HepG2 (cell line): ENCODE measurements around the gene TGM2. TPM values are rescaled to one million over a fixed set of nuclear protein-coding genes. Genes with fewer than 3 reads are reported as not detected.

Experiments
- CBX1 ChIP-seq: IDR thresholded peaks from one replicate; pipeline ENCODE4 v1.6.1; 2016; ENCODE audit warnings: antibody characterized with exemption, low read depth
- FOSL1 ChIP-seq: sonication (generic); formaldehyde crosslinking; IDR thresholded peaks from 2 replicates; pipeline ENCODE4 v1.9.0; 2021; ENCODE audit warnings: missing genetic modification reagents, borderline replicate concordance
- FOXP1 ChIP-seq, 2 experiments: fragments of 450-650 bp in 1 of 2; IDR thresholded peaks; 2 replicates each; pipeline ENCODE4 v1.6.1; 2017 to 2018; ENCODE audit warnings: antibody characterized with exemption in 1 of 2
- SKI ChIP-seq: fragments of 450-650 bp; IDR thresholded peaks from one replicate; pipeline ENCODE4 v1.6.1; 2018; ENCODE audit warnings: mild to moderate bottlenecking; ENCODE audit not compliant: partially characterized antibody
- XRCC5 ChIP-seq: fragments of 200-400 bp; formaldehyde crosslinking; optimal IDR thresholded peaks from 2 replicates; pipeline ENCODE3; 2017; ENCODE audit warnings: mild to moderate bottlenecking, low read length
- ZNF101 ChIP-seq: sonication (generic); formaldehyde crosslinking; IDR thresholded peaks from 2 replicates; pipeline ENCODE4 v1.4.0; 2020; ENCODE audit warnings: mild to moderate bottlenecking, low read depth, missing genetic modification reagents, borderline replicate concordance
- ZNF33B ChIP-seq: sonication (generic); formaldehyde crosslinking; IDR thresholded peaks from 2 replicates; pipeline ENCODE4 v1.5.1; 2020; ENCODE audit warnings: mild to moderate bottlenecking, missing genetic modification reagents
- ZNF704 ChIP-seq: sonication (generic); formaldehyde crosslinking; IDR thresholded peaks from 2 replicates; pipeline ENCODE4 v1.8.1; 2023; ENCODE audit warnings: mild to moderate bottlenecking, inconsistent platforms, moderate library complexity, missing genetic modification reagents, borderline replicate concordance
- polyA plus RNA-seq, 8 experiments: library from polyadenylated mRNA; depleted of rRNA in 3 of 8; stranded (reverse) in 7 of 8; unstranded in 1 of 8; fragments of >200 nt; fragmentation: Illumina TruSeq in 4 of 8; extraction: Trizol in 4 of 8; gene quantifications; 2 replicates each; pipeline versions ENCODE4 v1.2.1 to v1.2.3, GENCODE V29; 2011 to 2016; ENCODE audit warnings: low read depth in 4 of 8, missing spikeins in 1 of 8, mixed read lengths in 1 of 8; ENCODE audit not compliant: insufficient read depth in 1 of 8
- total RNA-seq, 5 experiments: library from RNA; depleted of rRNA; stranded (reverse); fragments of >200 nt; fragmentation: Illumina TruSeq; extraction: Trizol; gene quantifications; 2 replicates each; pipeline ENCODE4 v1.2.3, GENCODE V29; 2016; ENCODE audit warnings: low read depth in 1 of 5
- TF ChIP-seq, protein P1 (sequence below): sonication (generic); formaldehyde crosslinking; IDR thresholded peaks from 2 replicates; pipeline ENCODE4 v1.5.0; 2020; ENCODE audit warnings: missing genetic modification reagents
- TF ChIP-seq, protein P2 (sequence below): sonication (generic); formaldehyde crosslinking; IDR thresholded peaks from 2 replicates; pipeline ENCODE4 v1.9.0; 2022; ENCODE audit warnings: low read depth, missing genetic modification reagents
- TF ChIP-seq, protein P3 (sequence below), 2 experiments: IDR thresholded peaks; 2 replicates each; pipeline ENCODE4 v1.6.1; 2011 to 2012; ENCODE audit warnings: low read length in 2 of 2, borderline replicate concordance in 1 of 2, low read depth in 1 of 2, mild to moderate bottlenecking in 1 of 2, moderate library complexity in 1 of 2
- TF ChIP-seq, protein P4 (sequence below): sonication (generic); formaldehyde crosslinking; IDR thresholded peaks from 2 replicates; pipeline ENCODE4 v1.4.0; 2020; ENCODE audit warnings: missing genetic modification reagents, borderline replicate concordance

Gene TGM2
- total and polyA plus RNA-seq, 2 of the 13 experiments (the other 11 are each of a cell fraction or from before 2014, with no cell fraction given), result 4.2 to 46.4 TPM

DNA sequence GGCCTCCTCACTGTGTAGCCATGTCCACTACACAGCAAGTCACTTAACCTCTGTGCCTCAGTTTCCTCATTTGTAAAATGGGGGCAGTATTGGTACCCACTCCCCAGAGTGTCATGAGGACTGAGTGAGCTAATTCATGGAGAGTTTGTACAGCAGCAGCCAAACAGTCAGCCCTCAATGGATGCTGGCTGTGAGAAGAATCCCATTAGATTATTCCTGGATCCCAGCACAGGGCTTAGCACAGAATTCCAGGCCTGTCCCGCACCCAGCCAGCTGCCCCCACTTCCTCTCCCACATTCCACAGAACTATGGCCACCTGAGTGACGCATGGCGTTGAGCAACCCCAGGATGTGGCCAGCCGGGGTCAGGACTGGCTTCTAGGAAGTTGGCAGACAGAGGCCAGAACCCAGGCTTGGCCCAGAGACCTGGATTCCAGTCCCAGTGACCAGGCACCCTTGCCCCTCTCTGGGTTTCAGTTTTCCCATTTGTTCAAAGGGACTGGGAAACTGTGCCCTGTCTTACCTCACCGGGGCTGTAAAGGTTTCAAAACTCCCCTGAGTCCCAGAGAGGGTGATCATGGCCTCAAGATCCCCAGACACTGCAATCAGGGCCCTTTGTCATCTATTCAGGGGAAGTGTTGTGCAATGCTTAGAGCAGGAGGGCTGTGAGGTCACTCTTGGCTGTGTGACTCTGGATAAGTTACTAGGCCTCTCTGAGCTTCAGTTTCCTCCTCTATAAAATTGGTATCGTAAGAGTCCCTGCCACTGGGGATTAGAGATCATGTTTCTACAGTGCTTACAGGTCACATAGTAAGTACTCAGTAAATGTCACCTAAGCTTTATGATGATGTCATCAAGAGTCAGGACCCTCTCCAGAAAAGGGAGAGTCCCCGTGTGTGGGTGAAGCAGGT, 3.0 kb upstream of the TGM2 start (continued):
- TF ChIP-seq, protein P1, sequence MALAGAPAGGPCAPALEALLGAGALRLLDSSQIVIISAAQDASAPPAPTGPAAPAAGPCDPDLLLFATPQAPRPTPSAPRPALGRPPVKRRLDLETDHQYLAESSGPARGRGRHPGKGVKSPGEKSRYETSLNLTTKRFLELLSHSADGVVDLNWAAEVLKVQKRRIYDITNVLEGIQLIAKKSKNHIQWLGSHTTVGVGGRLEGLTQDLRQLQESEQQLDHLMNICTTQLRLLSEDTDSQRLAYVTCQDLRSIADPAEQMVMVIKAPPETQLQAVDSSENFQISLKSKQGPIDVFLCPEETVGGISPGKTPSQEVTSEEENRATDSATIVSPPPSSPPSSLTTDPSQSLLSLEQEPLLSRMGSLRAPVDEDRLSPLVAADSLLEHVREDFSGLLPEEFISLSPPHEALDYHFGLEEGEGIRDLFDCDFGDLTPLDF (CRISPR knock-in tag), result no peak
- TF ChIP-seq, protein P2, sequence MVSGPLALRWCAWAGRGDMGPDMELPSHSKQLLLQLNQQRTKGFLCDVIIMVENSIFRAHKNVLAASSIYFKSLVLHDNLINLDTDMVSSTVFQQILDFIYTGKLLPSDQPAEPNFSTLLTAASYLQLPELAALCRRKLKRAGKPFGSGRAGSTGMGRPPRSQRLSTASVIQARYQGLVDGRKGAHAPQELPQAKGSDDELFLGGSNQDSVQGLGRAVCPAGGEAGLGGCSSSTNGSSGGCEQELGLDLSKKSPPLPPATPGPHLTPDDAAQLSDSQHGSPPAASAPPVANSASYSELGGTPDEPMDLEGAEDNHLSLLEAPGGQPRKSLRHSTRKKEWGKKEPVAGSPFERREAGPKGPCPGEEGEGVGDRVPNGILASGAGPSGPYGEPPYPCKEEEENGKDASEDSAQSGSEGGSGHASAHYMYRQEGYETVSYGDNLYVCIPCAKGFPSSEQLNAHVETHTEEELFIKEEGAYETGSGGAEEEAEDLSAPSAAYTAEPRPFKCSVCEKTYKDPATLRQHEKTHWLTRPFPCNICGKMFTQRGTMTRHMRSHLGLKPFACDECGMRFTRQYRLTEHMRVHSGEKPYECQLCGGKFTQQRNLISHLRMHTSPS (CRISPR knock-in tag), result peak; percentile 80
- TF ChIP-seq, protein P3, sequence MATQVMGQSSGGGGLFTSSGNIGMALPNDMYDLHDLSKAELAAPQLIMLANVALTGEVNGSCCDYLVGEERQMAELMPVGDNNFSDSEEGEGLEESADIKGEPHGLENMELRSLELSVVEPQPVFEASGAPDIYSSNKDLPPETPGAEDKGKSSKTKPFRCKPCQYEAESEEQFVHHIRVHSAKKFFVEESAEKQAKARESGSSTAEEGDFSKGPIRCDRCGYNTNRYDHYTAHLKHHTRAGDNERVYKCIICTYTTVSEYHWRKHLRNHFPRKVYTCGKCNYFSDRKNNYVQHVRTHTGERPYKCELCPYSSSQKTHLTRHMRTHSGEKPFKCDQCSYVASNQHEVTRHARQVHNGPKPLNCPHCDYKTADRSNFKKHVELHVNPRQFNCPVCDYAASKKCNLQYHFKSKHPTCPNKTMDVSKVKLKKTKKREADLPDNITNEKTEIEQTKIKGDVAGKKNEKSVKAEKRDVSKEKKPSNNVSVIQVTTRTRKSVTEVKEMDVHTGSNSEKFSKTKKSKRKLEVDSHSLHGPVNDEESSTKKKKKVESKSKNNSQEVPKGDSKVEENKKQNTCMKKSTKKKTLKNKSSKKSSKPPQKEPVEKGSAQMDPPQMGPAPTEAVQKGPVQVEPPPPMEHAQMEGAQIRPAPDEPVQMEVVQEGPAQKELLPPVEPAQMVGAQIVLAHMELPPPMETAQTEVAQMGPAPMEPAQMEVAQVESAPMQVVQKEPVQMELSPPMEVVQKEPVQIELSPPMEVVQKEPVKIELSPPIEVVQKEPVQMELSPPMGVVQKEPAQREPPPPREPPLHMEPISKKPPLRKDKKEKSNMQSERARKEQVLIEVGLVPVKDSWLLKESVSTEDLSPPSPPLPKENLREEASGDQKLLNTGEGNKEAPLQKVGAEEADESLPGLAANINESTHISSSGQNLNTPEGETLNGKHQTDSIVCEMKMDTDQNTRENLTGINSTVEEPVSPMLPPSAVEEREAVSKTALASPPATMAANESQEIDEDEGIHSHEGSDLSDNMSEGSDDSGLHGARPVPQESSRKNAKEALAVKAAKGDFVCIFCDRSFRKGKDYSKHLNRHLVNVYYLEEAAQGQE (IDR thresholded peaks at IDR 0.05; ENCODE audit: borderline replicate concordance in 1 of 2, low read depth in 1 of 2, low read length in 2 of 2), result no peak
- TF ChIP-seq ZNF33B (CRISPR knock-in tag) (no peak), FOXP1 (IDR thresholded peaks at IDR 0.05) (no peak), FOXP1 (CRISPR knock-in tag; IDR thresholded peaks at IDR 0.05) (no peak), FOSL1 (CRISPR knock-in tag) (peak; percentile 62), ZNF704 (CRISPR knock-in tag) (0 out of 2 replicates have a peak, but pooled peaks have one; percentile 29), XRCC5 (peak; percentile 45), ZNF101 (no peak), CBX1 (peak; percentile 50), SKI (peak; percentile 77)
- TF ChIP-seq, protein P4, sequence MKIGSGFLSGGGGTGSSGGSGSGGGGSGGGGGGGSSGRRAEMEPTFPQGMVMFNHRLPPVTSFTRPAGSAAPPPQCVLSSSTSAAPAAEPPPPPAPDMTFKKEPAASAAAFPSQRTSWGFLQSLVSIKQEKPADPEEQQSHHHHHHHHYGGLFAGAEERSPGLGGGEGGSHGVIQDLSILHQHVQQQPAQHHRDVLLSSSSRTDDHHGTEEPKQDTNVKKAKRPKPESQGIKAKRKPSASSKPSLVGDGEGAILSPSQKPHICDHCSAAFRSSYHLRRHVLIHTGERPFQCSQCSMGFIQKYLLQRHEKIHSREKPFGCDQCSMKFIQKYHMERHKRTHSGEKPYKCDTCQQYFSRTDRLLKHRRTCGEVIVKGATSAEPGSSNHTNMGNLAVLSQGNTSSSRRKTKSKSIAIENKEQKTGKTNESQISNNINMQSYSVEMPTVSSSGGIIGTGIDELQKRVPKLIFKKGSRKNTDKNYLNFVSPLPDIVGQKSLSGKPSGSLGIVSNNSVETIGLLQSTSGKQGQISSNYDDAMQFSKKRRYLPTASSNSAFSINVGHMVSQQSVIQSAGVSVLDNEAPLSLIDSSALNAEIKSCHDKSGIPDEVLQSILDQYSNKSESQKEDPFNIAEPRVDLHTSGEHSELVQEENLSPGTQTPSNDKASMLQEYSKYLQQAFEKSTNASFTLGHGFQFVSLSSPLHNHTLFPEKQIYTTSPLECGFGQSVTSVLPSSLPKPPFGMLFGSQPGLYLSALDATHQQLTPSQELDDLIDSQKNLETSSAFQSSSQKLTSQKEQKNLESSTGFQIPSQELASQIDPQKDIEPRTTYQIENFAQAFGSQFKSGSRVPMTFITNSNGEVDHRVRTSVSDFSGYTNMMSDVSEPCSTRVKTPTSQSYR, result peak; percentile 65; the same call in 1 of the 2 replicates
